ENCODE results near the gene OR1K1. TPM values are rescaled to one million over a fixed set of nuclear protein-coding genes. Genes with fewer than 3 reads are reported as not detected.
A peak's percentile ranks its signal among the peaks of the same experiment; 100 is the strongest.

Gene OR1K1
- total RNA-seq, 1 experiment from 2014 or later = not detected

DNA sequence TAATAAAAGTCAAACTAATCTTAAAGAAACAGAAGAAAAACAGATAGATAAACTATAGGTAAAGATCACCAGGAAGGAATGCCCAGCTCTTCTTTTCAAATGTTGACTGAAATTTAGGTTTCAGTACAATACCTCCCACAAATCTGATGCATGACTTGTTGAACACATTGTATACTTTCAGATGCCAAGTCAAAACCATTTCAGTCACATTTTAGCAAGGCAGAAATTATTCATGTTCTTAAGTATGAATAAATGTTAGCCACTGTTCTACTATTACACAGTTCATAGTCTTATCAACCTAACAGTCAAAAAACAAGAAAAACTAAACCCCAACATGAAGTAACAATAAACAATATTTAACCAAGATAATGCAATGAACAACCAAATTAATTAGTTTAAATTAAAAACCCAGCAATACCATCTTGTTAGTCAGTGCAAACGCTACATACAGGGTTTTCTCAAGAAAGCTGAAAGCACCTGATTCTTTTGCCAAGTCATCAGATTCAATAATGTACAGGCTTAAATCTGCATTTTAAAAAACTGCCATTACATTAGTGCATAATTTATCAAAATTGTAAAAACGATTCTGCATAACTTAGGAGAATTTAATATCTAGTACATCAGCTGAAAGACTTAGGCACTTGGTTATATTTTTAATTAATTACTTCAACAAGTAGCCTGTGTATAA is 48.5 kb downstream of the OR1K1 start:
- Mint-ChIP-seq H3K9me3 (ENCODE audit: low read depth, unreplicated experiment) (no peaks in the 10 kb centered on the region), H3K27ac (ENCODE audit: unreplicated experiment) (no peak overlapping the region), H3K4me1 (ENCODE audit: low read depth, unreplicated experiment) (no peaks in the 10 kb centered on the region), H3K4me3 (ENCODE audit: low read depth, unreplicated experiment) (no peak overlapping the region), H3K36me3 (ENCODE audit: insufficient read depth, unreplicated experiment) (peaks cover 4% of the 10 kb centered on the region), H3K27me3 (ENCODE audit: unreplicated experiment) (no peaks in the 10 kb centered on the region)
- TSS peak; percentile 14 for BruUV-seq (replicated peaks)
- TF ChIP-seq, protein P1, sequence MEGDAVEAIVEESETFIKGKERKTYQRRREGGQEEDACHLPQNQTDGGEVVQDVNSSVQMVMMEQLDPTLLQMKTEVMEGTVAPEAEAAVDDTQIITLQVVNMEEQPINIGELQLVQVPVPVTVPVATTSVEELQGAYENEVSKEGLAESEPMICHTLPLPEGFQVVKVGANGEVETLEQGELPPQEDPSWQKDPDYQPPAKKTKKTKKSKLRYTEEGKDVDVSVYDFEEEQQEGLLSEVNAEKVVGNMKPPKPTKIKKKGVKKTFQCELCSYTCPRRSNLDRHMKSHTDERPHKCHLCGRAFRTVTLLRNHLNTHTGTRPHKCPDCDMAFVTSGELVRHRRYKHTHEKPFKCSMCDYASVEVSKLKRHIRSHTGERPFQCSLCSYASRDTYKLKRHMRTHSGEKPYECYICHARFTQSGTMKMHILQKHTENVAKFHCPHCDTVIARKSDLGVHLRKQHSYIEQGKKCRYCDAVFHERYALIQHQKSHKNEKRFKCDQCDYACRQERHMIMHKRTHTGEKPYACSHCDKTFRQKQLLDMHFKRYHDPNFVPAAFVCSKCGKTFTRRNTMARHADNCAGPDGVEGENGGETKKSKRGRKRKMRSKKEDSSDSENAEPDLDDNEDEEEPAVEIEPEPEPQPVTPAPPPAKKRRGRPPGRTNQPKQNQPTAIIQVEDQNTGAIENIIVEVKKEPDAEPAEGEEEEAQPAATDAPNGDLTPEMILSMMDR (IDR thresholded peaks at IDR 0.05; ENCODE audit: unreplicated experiment) = no peak
- intact Hi-C loops (cut with micrococcal nuclease; ENCODE audit: unreplicated experiment) = no loop called here
- no peak for DNase-seq
- CTCF ChIA-PET = no interaction called here

Other genes with a start within 250 kb of the OR1K1 start
- gene OR1N2, start 247.0 kb upstream of the OR1K1 start, total RNA-seq (2022) = not detected in 2 replicates
- not detected in 2 replicates for gene OR1L8, start 216.7 kb upstream of the OR1K1 start, total RNA-seq (2022)
- not detected in 2 replicates for gene OR1Q1, start 185.4 kb upstream of the OR1K1 start, total RNA-seq (2022)
- gene OR1B1, start 142.5 kb upstream of the OR1K1 start, total RNA-seq (2022) = not detected in 2 replicates
- not detected in 2 replicates for gene OR1L1, start 138.4 kb upstream of the OR1K1 start, total RNA-seq (2022)
- gene OR1L3, start 125.0 kb upstream of the OR1K1 start, total RNA-seq (2022) = not detected in 2 replicates
- not detected in 2 replicates for gene OR1L4, start 76.1 kb upstream of the OR1K1 start, total RNA-seq (2022)
- not detected in 2 replicates for gene OR1L6, start 57.8 kb upstream of the OR1K1 start, total RNA-seq (2022)
- gene OR5C1, start 11.2 kb upstream of the OR1K1 start, total RNA-seq (2022) = not detected in 2 replicates
- gene PDCL, start 28.5 kb downstream of the OR1K1 start, total RNA-seq (2022) = 7.2 and 9.4 TPM in 2 replicates
- 44.0 and 45.5 TPM in 2 replicates for gene RC3H2, start 105.2 kb downstream of the OR1K1 start, total RNA-seq (2022)
- gene ZBTB6, start 113.2 kb downstream of the OR1K1 start, total RNA-seq (2022) = 6.1 and 6.3 TPM in 2 replicates
- 5.8 and 6.7 TPM in 2 replicates for gene ZBTB26, start 131.4 kb downstream of the OR1K1 start, total RNA-seq (2022)
- 55.7 and 57.9 TPM in 2 replicates for gene RABGAP1, start 140.9 kb downstream of the OR1K1 start, total RNA-seq (2022)
- 2.0 and 3.1 TPM in 2 replicates for gene GPR21, start 233.5 kb downstream of the OR1K1 start, total RNA-seq (2022)

Data from Calu3 (cell line).